HG03280 (cell line): ENCODE results near the gene HTR2A.
"Not testable (repeated sequence)": the region's sequence is repeated elsewhere in the genome, so short reads cannot be mapped to it uniquely, and the experiment has no call there.

Source experiments
- ATAC-seq: cut with Tn5 transposase; IDR thresholded peaks from one replicate; pipeline ENCODE4 v1.9.1; 2021; ENCODE audit warnings: mild to moderate bottlenecking, moderate library complexity; ENCODE audit not compliant: unreplicated experiment

The HTR2A gene

GRCh38 chr13:46816371-46816770 is 80.5 kb downstream of the HTR2A start:
- ATAC-seq, result no peak

GRCh38 chr13:46812301-46812797 is 84.5 kb downstream of the HTR2A start:
- no peak for ATAC-seq

- no peak for ATAC-seq
These were observed 86.4 kb downstream of the HTR2A start for GRCh38 chr13:46810440-46810839.

GRCh38 chr13:46804921-46805320 is 91.9 kb downstream of the HTR2A start:
- not testable (repeated sequence) for ATAC-seq

GRCh38 chr13:46804391-46804815 is 92.5 kb downstream of the HTR2A start:
- ATAC-seq, result no peak

GRCh38 chr13:46803586-46803985 is 93.3 kb downstream of the HTR2A start:
- ATAC-seq, result no peak

GRCh38 chr13:46801858-46802257 is 95.0 kb downstream of the HTR2A start:
- ATAC-seq, result no peak

- ATAC-seq, result no peak
These were observed 97.7 kb downstream of the HTR2A start for GRCh38 chr13:46799139-46799538.

- ATAC-seq, result no peak
These were observed 99.2 kb downstream of the HTR2A start for GRCh38 chr13:46797501-46798237.

GRCh38 chr13:46796515-46797474 is 100.1 kb downstream of the HTR2A start, which contains the start of gene ESD:
Gene ESD, minus strand, starts transcription at chr13:46797161. Its CDS starts 5,748 bp downstream, at chr13:46791413.
- peak; percentile 91 for ATAC-seq

- ATAC-seq, result no peak
These were observed 100.7 kb downstream of the HTR2A start for GRCh38 chr13:46796129-46796514.

GRCh38 chr13:46795321-46795720 is 101.5 kb downstream of the HTR2A start:
- no peak for ATAC-seq

GRCh38 chr13:46783504-46783903 is 113.3 kb downstream of the HTR2A start:
- no peak for ATAC-seq

- ATAC-seq, result no peak
These were observed 114.2 kb downstream of the HTR2A start for GRCh38 chr13:46782691-46783090.

- no peak for ATAC-seq
These were observed 114.8 kb downstream of the HTR2A start for GRCh38 chr13:46782066-46782465.
